Spleen (tissue), 13 donors: Measurements from ENCODE around the gene LGALS9C. TPM values are rescaled to one million over a fixed set of nuclear protein-coding genes. Genes with fewer than 3 reads are reported as not detected.
A peak's percentile ranks its signal among the peaks of the same experiment; 100 is the strongest.
"Not testable (repeated sequence)": the region's sequence is repeated elsewhere in the genome, so short reads cannot be mapped to it uniquely, and the experiment has no call there.

Experiments used
- DNase-seq: peaks from one replicate; pipeline ENCODE4 v3.0.0-alpha.2; 2020
- H3K27ac ChIP-seq, 8 donors: fragments of 200-600 bp; sonication (generic) in 7 of 8; 1 replicate in 4 of 8; 2 replicates in 4 of 8; pipeline versions ENCODE4 v1.5.0 to v1.8.0; 2016 to 2021; ENCODE audit warnings: inconsistent platforms in 4 of 8, mild to moderate bottlenecking in 4 of 8, moderate library complexity in 1 of 8
- H3K27me3 ChIP-seq, 7 donors: fragments of 200-600 bp; sonication (generic) in 6 of 7; replicated peaks in 1 of 7; 1 replicate in 4 of 7; 2 replicates in 3 of 7; pipeline versions ENCODE4 v1.5.0 to v1.8.0; 2016 to 2021; ENCODE audit warnings: inconsistent platforms in 3 of 7, mild to moderate bottlenecking in 1 of 7
- H3K36me3 ChIP-seq, 6 donors: fragments of 200-600 bp; sonication (generic) in 5 of 6; 1 replicate in 4 of 6; 2 replicates in 2 of 6; pipeline versions ENCODE4 v1.5.0 to v1.8.0; 2016 to 2021; ENCODE audit warnings: inconsistent platforms in 2 of 6
- H3K4me1 ChIP-seq, 6 donors: fragments of 200-600 bp; sonication (generic) in 5 of 6; 1 replicate in 3 of 6; 2 replicates in 3 of 6; pipeline versions ENCODE4 v1.5.0 to v1.8.0; 2016 to 2021; ENCODE audit warnings: inconsistent platforms in 3 of 6
- H3K4me3 ChIP-seq, 8 donors: fragments of 200-600 bp; sonication (generic) in 7 of 8; 1 replicate in 4 of 8; 2 replicates in 4 of 8; pipeline versions ENCODE4 v1.5.0 to v1.8.0; 2016 to 2021; ENCODE audit warnings: inconsistent platforms in 4 of 8, mild to moderate bottlenecking in 4 of 8, moderate library complexity in 2 of 8
- H3K9me3 ChIP-seq, 8 donors: fragments of 200-600 bp; sonication (generic) in 7 of 8; 1 replicate in 4 of 8; 2 replicates in 4 of 8; pipeline versions ENCODE4 v1.5.0 to v1.8.0; 2016 to 2021; ENCODE audit warnings: inconsistent platforms in 4 of 8
- CTCF ChIP-seq, 11 experiments: fragments of 200-600 bp in 7 of 11; fragments of 450-650 bp in 4 of 11; sonication (generic) in 4 of 11; IDR thresholded peaks in 8 of 11; conservative IDR thresholded peaks in 3 of 11; 1 replicate in 7 of 11; 2 replicates in 4 of 11; pipeline versions ENCODE4 v1.4.0 to v1.8.0; 2016 to 2021; ENCODE audit warnings: antibody characterized with exemption in 11 of 11, inconsistent platforms in 4 of 11, mild to moderate bottlenecking in 1 of 11
- POLR2AphosphoS5 ChIP-seq, 3 donors: sonication (generic); formaldehyde crosslinking; IDR thresholded peaks; one replicate each; pipeline ENCODE4 v1.5.1; 2017; ENCODE audit warnings: antibody characterized with exemption in 3 of 3
- WGBS, 5 donors: extraction: QIAGEN DNeasy Blood & Tissue Kit in 3 of 5; methylation state at CpG; one replicate each; pipeline versions ENCODE4 v1.1.5 to v1.1.7; 2013 to 2018; 5-methylcytosine and 5-hydroxymethylcytosine counted together
- intact Hi-C: fragments of 100-400 bp; cut with DNase I; formaldehyde crosslinking; loops from one replicate; pipeline ENCODE4 v1.15.0; 2023; ENCODE audit warnings: low total_unique reads
- long read RNA-seq, 2 donors: transcript quantifications; one replicate each; lab custom pipeline, GENCODE V29; 2026
- polyA plus RNA-seq, 3 donors: library from polyadenylated mRNA; stranded (reverse); fragments of 200-250 nt; gene quantifications; one replicate each; pipeline ENCODE4 v1.2.1, GENCODE V29; 2013
- total RNA-seq, 7 donors: library from RNA; depleted of rRNA in 3 of 7; stranded (reverse); fragments of >200 nt in 3 of 7; fragmentation: NEBNext Ultra II Directional in 4 of 7; extraction: Animal tissue kit (Norgen Biotek cat#: 25700) in 4 of 7; gene quantifications; one replicate each; pipeline versions ENCODE4 v1.1.0 to v1.2.1, GENCODE V29; 2016 to 2021
- donor health status: healthy with polysubstance abuse.
- donor health status: DM: no; HTN: no; CAD: no; lungs with moderate emphysema.
- donor health status: DM: no; HTN: no; CAD: no.
- donor health status: Bipolar disorder and iron deficiency.
- donor health status: healthy.
- donor health status: DM: no; HTN: no; CAD: no.
- donor health status: DM: yes; HTN: yes; CAD: no.

LGALS9C gene
- total RNA-seq (1 to 10 TPM in 5 of 7 donors, under 1 TPM in 2; 0.20 to 6.1 (median 2.3) TPM), polyA plus RNA-seq (1 to 10 TPM in 2 of 3 donors, under 1 TPM in 1; 0.59 to 2.1 (median 1.2) TPM)
- long read RNA-seq, donor 1, partial matches to known transcripts: 0 of 1 reads
- long read RNA-seq, donor 1, other reads (novel, unspliced or antisense): 0 of 1 reads
- long read RNA-seq, donor 2: 0 reads

- H3K9me3 ChIP-seq, intact Hi-C loops, H3K27me3 ChIP-seq, H3K4me1 ChIP-seq, H3K36me3 ChIP-seq: not testable (repeated sequence)
- peak in 2 of 3 donors; percentile 41 to 47 for TF ChIP-seq POLR2AphosphoS5 (IDR thresholded peaks at IDR 0.05)
- Histone ChIP-seq H3K27ac (peak within 1 kb of the TSS in 4 of 8 donors; percentile 57 to 74 (median 72)), H3K4me3 (peak within 1 kb of the TSS in 1 of 8 donors; percentile 26)
- peak; percentile 88 for DNase-seq
- WGBS, 5 donors: 13 to 39% (median 27%) methylated on average over 5 to 7 of the region's 9 CpGs
Measured at GRCh38 chr17:18476508-18477308, at the start of gene LGALS9C. Gene LGALS9C, plus strand, starts transcription at chr17:18476789. Its CDS starts 66 bp downstream, at chr17:18476855.

GRCh38 chr17:18432206-18432605 is 44.4 kb upstream of the LGALS9C start:
- H3K9me3 ChIP-seq, DNase-seq, intact Hi-C loops, H3K27me3 ChIP-seq, H3K4me1 ChIP-seq, H3K27ac ChIP-seq, H3K4me3 ChIP-seq, H3K36me3 ChIP-seq: not testable (repeated sequence)
- no CpG with 5 or more reads among the region's 9 CpGs for WGBS, 5 donors

- H3K36me3 ChIP-seq, intact Hi-C loops: not testable (repeated sequence)
- WGBS, 5 donors: 73 to 83% methylated on average over 5 of the region's 9 CpGs; no CpG with 5 or more reads in 3 of the 5 donors
Measured at GRCh38 chr17:18439465-18439870, 37.1 kb upstream of the LGALS9C start.

GRCh38 chr17:18442093-18442492 is 34.5 kb upstream of the LGALS9C start:
- H3K4me3 ChIP-seq, H3K27ac ChIP-seq, H3K36me3 ChIP-seq, intact Hi-C loops, H3K4me1 ChIP-seq, H3K27me3 ChIP-seq, H3K9me3 ChIP-seq: not testable (repeated sequence)
- peak in 5 of 11 experiments; percentile 14 to 47 (median 41) for TF ChIP-seq CTCF (IDR thresholded peaks at IDR 0.05 in 8 of 11, conservative IDR thresholded peaks at IDR 0.05 in 3 of 11)
- DNase-seq: peak; percentile 87
- 3 to 26% methylated on average over 2 to 3 of the region's 9 CpGs; no CpG with 5 or more reads in 3 of the 5 donors for WGBS, 5 donors

More at GRCh38 chr17:18439465-18439870, 37.1 kb upstream of the LGALS9C start:
- H3K27ac ChIP-seq, H3K4me1 ChIP-seq, DNase-seq, H3K9me3 ChIP-seq, H3K27me3 ChIP-seq, H3K4me3 ChIP-seq: not testable (repeated sequence)

- H3K27ac ChIP-seq, H3K4me1 ChIP-seq, H3K4me3 ChIP-seq, H3K27me3 ChIP-seq, DNase-seq, H3K9me3 ChIP-seq, intact Hi-C loops, H3K36me3 ChIP-seq: not testable (repeated sequence)
- 20 to 89% (median 73%) methylated on average over 1 of the region's 4 CpGs for whole genome bisulfite sequencing, 5 donors
Measured at GRCh38 chr17:18442532-18442931, 34.1 kb upstream of the LGALS9C start.

- 78 to 88% (median 80%) methylated on average over 6 to 8 of the region's 9 CpGs; no CpG with 5 or more reads in 2 of the 5 donors for WGBS, 5 donors
- H3K27me3 ChIP-seq, H3K27ac ChIP-seq, H3K9me3 ChIP-seq, H3K4me3 ChIP-seq, intact Hi-C loops, H3K36me3 ChIP-seq, H3K4me1 ChIP-seq: not testable (repeated sequence)
- peak; percentile 25 for DNase-seq
Measured at GRCh38 chr17:18447476-18448205, 28.9 kb upstream of the LGALS9C start.

GRCh38 chr17:18448311-18448710 is 28.3 kb upstream of the LGALS9C start:
- WGBS, 5 donors: no CpG with 5 or more reads among the region's 2 CpGs
- intact Hi-C loops: not testable (repeated sequence)

GRCh38 chr17:18449833-18450232 is 26.8 kb upstream of the LGALS9C start:
- H3K4me3 ChIP-seq, H3K4me1 ChIP-seq, H3K9me3 ChIP-seq, H3K27me3 ChIP-seq, H3K27ac ChIP-seq, DNase-seq, H3K36me3 ChIP-seq, intact Hi-C loops: not testable (repeated sequence)
- 80 to 100% (median 91%) methylated on average over 2 to 6 of the region's 7 CpGs; no CpG with 5 or more reads in 1 of the 5 donors for WGBS, 5 donors

More at GRCh38 chr17:18448311-18448710, 28.3 kb upstream of the LGALS9C start:
- not testable (repeated sequence) for H3K27me3 ChIP-seq, H3K4me3 ChIP-seq, DNase-seq, H3K27ac ChIP-seq, H3K9me3 ChIP-seq, H3K36me3 ChIP-seq, H3K4me1 ChIP-seq

GRCh38 chr17:18450998-18451397 is 25.6 kb upstream of the LGALS9C start:
- DNase-seq, intact Hi-C loops, H3K9me3 ChIP-seq, H3K27ac ChIP-seq, H3K27me3 ChIP-seq, H3K4me1 ChIP-seq, H3K36me3 ChIP-seq, H3K4me3 ChIP-seq: not testable (repeated sequence)
- WGBS, 5 donors: 73 to 92% (median 84%) methylated on average over 5 to 7 of the region's 7 CpGs; no CpG with 5 or more reads in 1 of the 5 donors
